Endothelial cell of hepatic sinusoid (primary cell): Measurements from ENCODE around the gene PEX10.

Experiments
- in situ Hi-C: cut with HindIII; loops from 2 replicates; pipeline ENCODE4 v1.10.0; 2017; ENCODE audit warnings: low sequenced_read_pairs

PEX10 gene

GRCh38 chr1:2412395-2412772 lies at the start of gene PEX10:
PEX10 (minus strand) TSS chr1:2412564; CDS start chr1:2412502, 62 bp downstream.
- in situ Hi-C loops = no loop called here

GRCh38 chr1:2460996-2461751 lies 48.8 kb upstream of the PEX10 start:
- in situ Hi-C loops = no loop called here

GRCh38 chr1:2460203-2460602 lies 47.8 kb upstream of the PEX10 start:
- in situ Hi-C loops = no loop called here

- in situ Hi-C loops = loop anchor here (5.0 kb wide), 1 partner anchor 37 kb away; no protein-coding TSS in a partner anchor
Measured at GRCh38 chr1:2459757-2460156, 47.4 kb upstream of the PEX10 start.

DNA sequence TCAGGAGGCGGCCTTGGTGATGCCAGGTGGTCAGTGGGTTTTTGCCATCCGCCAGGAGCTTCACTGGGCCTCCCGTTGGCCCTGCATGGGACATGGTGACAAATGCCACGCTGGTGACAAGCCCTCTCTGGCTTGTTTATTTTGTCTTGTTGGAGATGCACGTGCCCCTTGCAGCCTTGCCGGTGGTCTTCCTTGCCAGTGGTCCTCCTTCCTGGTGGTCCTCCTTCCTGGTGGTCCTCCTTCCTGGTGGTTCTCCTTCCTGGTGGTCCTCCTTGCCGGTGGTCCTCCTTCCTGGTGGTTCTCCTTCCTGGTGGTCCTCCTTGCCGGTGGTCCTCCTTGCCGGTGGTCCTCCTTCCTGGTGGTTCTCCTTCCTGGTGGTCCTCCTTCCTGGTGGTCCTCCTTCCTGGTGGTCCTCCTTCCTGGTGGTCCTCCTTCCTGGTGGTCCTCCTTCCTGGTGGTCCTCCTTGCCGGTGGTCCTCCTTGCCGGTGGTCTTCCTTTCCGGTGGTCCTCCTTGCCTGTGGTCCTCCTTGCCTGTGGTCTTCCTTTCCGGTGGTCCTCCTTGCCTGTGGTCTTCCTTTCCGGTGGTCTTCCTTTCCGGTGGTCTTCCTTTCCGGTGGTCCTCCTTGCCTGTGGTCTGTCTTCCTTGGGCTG lies 46.9 kb upstream of the PEX10 start:
- in situ Hi-C loops = loop anchor here (5.0 kb wide), 1 partner anchor 37 kb away; no protein-coding TSS in a partner anchor

DNA sequence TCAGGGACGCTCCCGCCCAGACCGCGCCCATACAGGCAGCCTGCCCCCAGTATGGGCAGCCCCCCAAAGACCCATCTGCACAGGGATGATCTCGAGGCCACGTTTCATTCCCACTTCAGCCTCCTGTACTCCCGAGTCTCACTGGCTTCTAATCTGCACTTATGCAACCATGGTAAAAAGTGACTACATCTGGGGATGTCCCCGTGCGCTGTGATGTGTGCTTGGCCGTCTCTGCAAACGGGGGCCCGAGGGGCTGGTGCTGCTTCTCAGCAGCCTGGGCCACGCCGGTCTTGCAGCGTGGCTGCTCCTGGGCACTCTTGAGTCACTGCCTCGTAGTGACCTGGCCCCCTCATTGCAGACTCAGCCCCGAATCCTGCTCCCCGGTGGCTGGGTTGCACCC lies 46.3 kb upstream of the PEX10 start:
- in situ Hi-C loops = loop anchor here (5.0 kb wide), 1 partner anchor 36 kb away; no protein-coding TSS in a partner anchor

- in situ Hi-C loops = loop anchor here (5.0 kb wide), 1 partner anchor 35 kb away; no protein-coding TSS in a partner anchor
Measured at GRCh38 chr1:2457444-2457843, 45.1 kb upstream of the PEX10 start.

- in situ Hi-C loops = loop anchor here (5.0 kb wide), 1 partner anchor 33 kb away; no protein-coding TSS in a partner anchor
Measured at GRCh38 chr1:2455757-2456156, 43.4 kb upstream of the PEX10 start.

- in situ Hi-C loops = no loop called here
Measured at GRCh38 chr1:2454227-2454626, 41.9 kb upstream of the PEX10 start.

DNA sequence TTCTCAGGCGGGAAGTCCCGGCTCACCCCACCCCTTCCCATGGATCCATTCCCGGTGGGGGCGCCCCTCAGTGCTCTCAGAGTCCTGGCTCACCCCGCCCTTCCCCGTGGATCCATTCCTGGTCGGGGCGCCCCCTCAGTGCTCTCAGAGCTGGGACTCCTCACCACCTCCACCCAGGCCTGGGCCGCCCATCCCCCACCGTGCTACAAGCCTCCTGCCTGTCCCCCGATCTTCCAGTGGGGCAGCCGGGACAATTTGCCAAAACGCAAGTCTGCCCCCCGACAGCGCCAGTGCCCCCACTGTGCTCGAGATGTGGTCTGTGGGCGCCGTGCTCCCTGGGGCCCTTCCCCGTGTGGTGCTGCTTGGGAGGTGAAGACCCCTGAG lies 40.6 kb upstream of the PEX10 start:
- in situ Hi-C loops = no loop called here

- in situ Hi-C loops = no loop called here
Measured at GRCh38 chr1:2452201-2452931, 40.0 kb upstream of the PEX10 start.

DNA sequence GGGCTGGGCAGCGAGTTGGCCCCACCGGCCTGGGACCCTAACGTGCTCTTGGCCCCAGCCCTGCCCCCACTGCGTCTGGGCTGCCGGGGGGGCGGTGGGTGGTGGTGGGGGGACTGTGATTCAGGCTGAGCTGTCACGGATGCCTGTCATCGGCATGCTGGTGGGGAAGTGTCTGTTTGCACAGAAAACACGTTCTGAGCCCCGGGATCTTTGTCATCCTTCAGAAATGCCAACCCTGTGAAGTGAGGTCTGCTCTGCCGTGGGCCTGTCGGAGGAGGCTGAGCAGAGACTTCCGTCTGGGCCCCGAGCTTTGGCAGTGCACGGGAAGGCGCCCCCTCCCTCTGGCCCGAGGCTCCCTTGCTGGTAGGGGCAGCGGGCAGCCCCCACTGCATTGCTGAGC lies 39.4 kb upstream of the PEX10 start:
- in situ Hi-C loops = no loop called here

GRCh38 chr1:2449636-2450454 lies 37.5 kb upstream of the PEX10 start:
- in situ Hi-C loops = no loop called here

GRCh38 chr1:2448098-2448445 lies 35.7 kb upstream of the PEX10 start:
- in situ Hi-C loops = no loop called here

DNA sequence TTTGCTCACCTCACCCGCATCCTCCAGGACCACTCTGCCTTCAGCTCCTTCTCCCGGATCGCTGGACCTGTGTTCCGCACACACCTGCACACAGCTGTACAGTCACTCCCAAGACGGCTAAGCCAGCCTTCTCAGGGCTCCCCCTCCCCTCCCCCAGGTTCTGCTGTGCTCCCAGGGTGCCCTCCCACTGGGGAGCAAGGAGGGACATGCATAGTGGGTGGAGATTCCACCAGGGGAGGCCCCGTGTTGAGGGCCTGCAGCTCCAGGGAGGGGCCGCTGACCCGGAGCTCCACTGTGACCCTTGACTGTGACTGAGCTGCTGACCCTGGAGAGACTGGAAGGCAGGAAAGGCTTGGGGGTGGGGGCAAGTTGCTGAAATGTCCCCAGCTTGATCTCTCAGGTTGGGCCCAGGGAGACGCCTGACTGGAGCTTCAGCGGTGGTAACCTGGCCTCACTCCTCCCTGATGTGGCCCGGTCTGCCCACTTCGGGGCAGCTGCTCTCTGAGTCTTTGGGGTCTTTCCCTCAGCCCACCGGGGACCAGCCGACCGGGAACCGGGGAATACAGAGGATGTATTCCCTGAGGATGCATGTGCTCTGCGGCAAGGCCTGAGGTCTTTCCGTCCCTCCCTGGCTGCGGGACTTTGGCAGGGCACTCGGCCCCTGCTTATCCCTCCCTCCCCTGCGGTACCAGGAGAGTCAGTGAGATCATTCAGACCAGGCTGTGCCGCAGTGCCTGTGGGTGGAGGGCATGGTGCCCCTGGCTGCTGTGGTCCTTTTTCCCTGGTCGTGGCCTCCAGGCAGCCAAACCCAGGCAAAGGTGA lies 35.1 kb upstream of the PEX10 start:
- in situ Hi-C loops = no loop called here

DNA sequence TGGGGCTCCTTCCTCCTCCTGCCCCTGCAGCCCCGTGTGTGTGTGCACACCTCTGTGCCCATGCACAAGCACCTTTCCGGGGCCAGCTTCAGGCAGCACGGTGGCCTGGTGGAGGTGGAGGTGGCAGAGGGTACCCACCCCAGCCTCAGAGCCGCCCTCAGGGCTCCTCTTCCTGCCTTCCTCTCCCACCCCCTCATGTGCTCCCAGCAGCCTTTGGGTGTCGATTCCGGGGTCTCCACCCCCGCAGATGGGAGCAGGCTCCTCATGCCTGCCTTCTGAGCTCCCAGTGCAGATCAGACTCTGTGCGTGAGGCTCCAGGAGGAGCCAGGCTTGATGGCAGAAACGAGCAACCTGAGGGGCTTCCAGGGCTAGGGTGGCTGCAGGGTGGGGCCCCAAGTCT lies 34.5 kb upstream of the PEX10 start:
- in situ Hi-C loops = no loop called here

DNA sequence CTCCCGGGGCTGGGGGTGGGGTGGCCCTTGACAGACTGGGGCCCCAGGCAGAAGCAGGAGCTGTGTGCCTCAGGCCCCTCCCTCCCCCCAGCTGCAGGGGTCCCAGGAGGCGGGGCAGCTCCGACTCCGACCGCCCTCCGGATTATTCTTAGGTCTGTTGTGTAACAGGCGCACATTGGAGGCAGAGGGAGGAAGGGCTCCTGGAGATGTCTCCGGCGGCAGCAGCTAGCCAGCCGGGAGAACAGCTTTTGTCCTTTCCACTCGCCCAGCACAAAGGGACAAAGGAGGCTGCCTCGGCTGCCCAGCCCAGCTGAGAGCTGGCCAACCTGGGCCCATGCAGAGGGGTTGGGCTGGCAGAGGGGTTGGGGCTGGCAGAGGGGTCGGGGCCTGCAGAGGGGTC lies 34.0 kb upstream of the PEX10 start:
- in situ Hi-C loops = no loop called here

DNA sequence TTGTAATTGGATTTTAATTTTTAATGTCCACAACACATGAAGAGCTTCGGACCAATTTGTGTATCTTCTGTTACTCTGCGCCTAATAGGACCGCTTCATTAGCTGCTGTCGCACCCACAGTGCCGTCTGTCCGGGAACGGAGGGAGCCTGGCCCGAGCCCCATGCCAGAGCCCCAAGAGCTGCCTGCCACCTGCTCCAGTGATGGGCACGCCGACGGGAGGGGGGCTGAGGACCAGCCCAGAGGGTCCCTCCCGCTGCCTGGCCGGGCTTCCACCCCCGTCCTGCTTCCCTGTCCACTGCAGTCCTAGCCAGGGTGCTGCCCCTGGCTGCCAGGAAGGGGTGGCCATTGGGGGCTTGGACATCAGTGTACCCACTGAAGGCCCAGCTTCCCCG lies 33.5 kb upstream of the PEX10 start:
- in situ Hi-C loops = no loop called here

- in situ Hi-C loops = no loop called here
Measured at GRCh38 chr1:2445162-2445822, 32.9 kb upstream of the PEX10 start.
